OCI-LY1 (cell line): ENCODE measurements around the gene GPR18.

Experiments
- H2AFZ ChIP-seq: fragments of 200-600 bp; sonication (generic), shearing (Covaris generic); 2 replicates; pipeline ENCODE4 v1.6.0; 2014; ENCODE audit warnings: antibody characterized with exemption, mild to moderate bottlenecking, low read length
- H3F3A ChIP-seq: fragments of 200-600 bp; sonication (generic), shearing (Covaris generic); 2 replicates; pipeline ENCODE4 v1.6.0; 2014; ENCODE audit warnings: mild to moderate bottlenecking, antibody characterized with exemption, low read length, moderate library complexity; ENCODE audit not compliant: insufficient read depth
- H3K27ac ChIP-seq: fragments of 200-600 bp; sonication (generic); 2 replicates; pipeline ENCODE4 v1.5.1; 2014; ENCODE audit warnings: low read length, mixed run types, mild to moderate bottlenecking, low read depth; ENCODE audit not compliant: poor library complexity, severe bottlenecking
- H3K27me3 ChIP-seq: fragments of 200-600 bp; sonication (generic); 2 replicates; pipeline ENCODE4 v1.6.0; 2014; ENCODE audit warnings: antibody characterized with exemption, mild to moderate bottlenecking, low read length, moderate library complexity; ENCODE audit not compliant: insufficient read depth
- H3K36me3 ChIP-seq: fragments of 200-600 bp; sonication (generic); 2 replicates; pipeline ENCODE4 v1.6.1; 2014; ENCODE audit warnings: mild to moderate bottlenecking, antibody characterized with exemption, low read length, moderate library complexity, mixed read lengths; ENCODE audit not compliant: insufficient read depth
- H3K4me1 ChIP-seq: fragments of 200-600 bp; sonication (generic); 2 replicates; pipeline ENCODE4 v1.5.1; 2014; ENCODE audit warnings: mild to moderate bottlenecking, low read length, moderate library complexity; ENCODE audit not compliant: insufficient read depth, severe bottlenecking
- H3K4me2 ChIP-seq: fragments of 200-600 bp; sonication (generic), shearing (Covaris generic); 2 replicates; pipeline ENCODE4 v1.6.1; 2014; ENCODE audit warnings: low read length
- H3K4me3 ChIP-seq: fragments of 200-600 bp; sonication (generic); 2 replicates; pipeline ENCODE4 v1.5.1; 2014; ENCODE audit warnings: low read length, low read depth, mild to moderate bottlenecking, mixed read lengths; ENCODE audit not compliant: poor library complexity, severe bottlenecking
- H3K79me2 ChIP-seq: fragments of 200-600 bp; shearing (Covaris generic); 2 replicates; pipeline ENCODE4 v1.6.1; 2016; ENCODE audit warnings: mixed run types, low read length, mixed read lengths; ENCODE audit not compliant: insufficient read depth
- H3K9ac ChIP-seq: fragments of 200-600 bp; sonication (generic), shearing (Covaris generic); 2 replicates; pipeline ENCODE4 v1.6.1; 2014; ENCODE audit warnings: mild to moderate bottlenecking, low read length, mixed read lengths
- H3K9me2 ChIP-seq: fragments of 200-600 bp; sonication (generic), shearing (Covaris generic); 2 replicates; pipeline ENCODE4 v1.6.1; 2014; ENCODE audit warnings: low read depth, mild to moderate bottlenecking, low read length, mixed read lengths
- H3K9me3 ChIP-seq: fragments of 200-600 bp; shearing (Covaris generic); 2 replicates; pipeline ENCODE4 v1.6.1; 2014; ENCODE audit warnings: low read length, mixed read lengths
- H4K20me1 ChIP-seq: fragments of 200-600 bp; sonication (generic), shearing (Covaris generic); 2 replicates; pipeline ENCODE4 v1.6.0; 2016; ENCODE audit warnings: mild to moderate bottlenecking, low read length; ENCODE audit not compliant: insufficient read depth
- EZH2 ChIP-seq: fragments of 200-600 bp; sonication (generic), shearing (Covaris generic); IDR thresholded peaks from 2 replicates; pipeline ENCODE4 v1.8.0; 2017; ENCODE audit warnings: borderline replicate concordance, mixed run types, mild to moderate bottlenecking, antibody characterized with exemption, low read length, moderate library complexity, mixed read lengths
- TF ChIP-seq, protein P1 (sequence below): fragments of 200-600 bp; sonication (generic), shearing (Covaris generic); IDR thresholded peaks from 2 replicates; pipeline ENCODE4 v1.5.1; 2017; ENCODE audit warnings: mild to moderate bottlenecking, antibody characterized with exemption, low read length, moderate library complexity, mixed read lengths

The GPR18 gene

DNA sequence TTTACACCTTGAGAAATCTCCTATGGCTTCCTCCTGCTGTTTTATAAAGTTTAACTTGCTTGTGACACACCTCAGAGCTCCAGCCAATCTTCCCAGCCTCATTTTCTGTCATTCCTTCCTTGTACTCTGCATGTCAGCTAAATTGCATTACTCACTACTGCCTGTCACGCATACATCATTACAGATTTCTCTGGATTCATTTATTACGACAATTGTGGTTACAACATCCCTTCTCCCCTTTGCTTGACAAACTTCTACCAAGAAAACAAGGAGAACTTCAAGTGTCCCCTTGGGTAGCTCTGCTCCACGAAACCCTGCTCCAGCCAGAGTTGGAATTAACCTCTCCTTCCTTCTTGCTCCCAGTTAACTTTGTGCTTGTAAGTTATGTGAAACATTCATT, 22.0 kb upstream of the GPR18 start:
- peaks cover 9% of the 10 kb centered on the region for H3K36me3 ChIP-seq
- H3K4me1 ChIP-seq: peaks cover 22% of the 10 kb centered on the region
- H3K4me3 ChIP-seq: no peak overlapping the region
- H3K27ac ChIP-seq: no peak overlapping the region
- no peak overlapping the region for H2AFZ ChIP-seq
- no peaks in the 10 kb centered on the region for H3K9me2 ChIP-seq
- no peaks in the 10 kb centered on the region for H3K9me3 ChIP-seq
- no peaks in the 10 kb centered on the region for H3F3A ChIP-seq
- TF ChIP-seq, protein P1, sequence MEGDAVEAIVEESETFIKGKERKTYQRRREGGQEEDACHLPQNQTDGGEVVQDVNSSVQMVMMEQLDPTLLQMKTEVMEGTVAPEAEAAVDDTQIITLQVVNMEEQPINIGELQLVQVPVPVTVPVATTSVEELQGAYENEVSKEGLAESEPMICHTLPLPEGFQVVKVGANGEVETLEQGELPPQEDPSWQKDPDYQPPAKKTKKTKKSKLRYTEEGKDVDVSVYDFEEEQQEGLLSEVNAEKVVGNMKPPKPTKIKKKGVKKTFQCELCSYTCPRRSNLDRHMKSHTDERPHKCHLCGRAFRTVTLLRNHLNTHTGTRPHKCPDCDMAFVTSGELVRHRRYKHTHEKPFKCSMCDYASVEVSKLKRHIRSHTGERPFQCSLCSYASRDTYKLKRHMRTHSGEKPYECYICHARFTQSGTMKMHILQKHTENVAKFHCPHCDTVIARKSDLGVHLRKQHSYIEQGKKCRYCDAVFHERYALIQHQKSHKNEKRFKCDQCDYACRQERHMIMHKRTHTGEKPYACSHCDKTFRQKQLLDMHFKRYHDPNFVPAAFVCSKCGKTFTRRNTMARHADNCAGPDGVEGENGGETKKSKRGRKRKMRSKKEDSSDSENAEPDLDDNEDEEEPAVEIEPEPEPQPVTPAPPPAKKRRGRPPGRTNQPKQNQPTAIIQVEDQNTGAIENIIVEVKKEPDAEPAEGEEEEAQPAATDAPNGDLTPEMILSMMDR: no peak
- no peak for TF ChIP-seq EZH2
- H3K4me2 ChIP-seq: no peak overlapping the region
- no peaks in the 10 kb centered on the region for H3K27me3 ChIP-seq
- H3K79me2 ChIP-seq: no peaks in the 10 kb centered on the region
- H4K20me1 ChIP-seq: no peaks in the 10 kb centered on the region
- H3K9ac ChIP-seq: no peak overlapping the region

DNA sequence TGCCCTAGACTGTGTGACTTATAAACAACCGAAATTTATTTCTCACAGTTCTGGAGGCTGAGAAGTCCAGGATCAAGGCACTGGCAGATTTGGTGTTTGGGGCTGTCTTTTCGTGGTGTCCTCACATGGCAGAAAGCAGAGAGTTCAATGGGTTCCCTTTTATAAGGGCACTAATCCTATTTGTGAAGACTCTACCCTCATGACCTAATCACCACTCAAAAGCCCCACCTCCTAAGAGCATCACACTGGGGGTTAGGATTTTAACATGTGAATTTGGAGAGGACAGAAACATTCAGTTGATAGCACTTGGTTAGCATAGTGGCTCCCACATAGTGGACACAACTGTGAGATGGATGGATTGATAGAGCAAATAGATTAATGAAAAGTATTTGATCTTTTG, 21.5 kb upstream of the GPR18 start:
- H3K9ac ChIP-seq: no peak overlapping the region
- H3K4me1 ChIP-seq: peaks cover 22% of the 10 kb centered on the region
- no peak overlapping the region for H3K4me2 ChIP-seq
- H3K27me3 ChIP-seq: no peaks in the 10 kb centered on the region
- H3K9me2 ChIP-seq: no peaks in the 10 kb centered on the region
- no peak overlapping the region for H3K4me3 ChIP-seq
- peaks cover 9% of the 10 kb centered on the region for H3K36me3 ChIP-seq
- no peaks in the 10 kb centered on the region for H3F3A ChIP-seq
- no peak overlapping the region for H3K27ac ChIP-seq
- no peaks in the 10 kb centered on the region for H4K20me1 ChIP-seq
- H3K9me3 ChIP-seq: no peaks in the 10 kb centered on the region
- TF ChIP-seq, protein P1: no peak
- no peak for TF ChIP-seq EZH2
- H2AFZ ChIP-seq: no peak overlapping the region
- no peaks in the 10 kb centered on the region for H3K79me2 ChIP-seq

DNA sequence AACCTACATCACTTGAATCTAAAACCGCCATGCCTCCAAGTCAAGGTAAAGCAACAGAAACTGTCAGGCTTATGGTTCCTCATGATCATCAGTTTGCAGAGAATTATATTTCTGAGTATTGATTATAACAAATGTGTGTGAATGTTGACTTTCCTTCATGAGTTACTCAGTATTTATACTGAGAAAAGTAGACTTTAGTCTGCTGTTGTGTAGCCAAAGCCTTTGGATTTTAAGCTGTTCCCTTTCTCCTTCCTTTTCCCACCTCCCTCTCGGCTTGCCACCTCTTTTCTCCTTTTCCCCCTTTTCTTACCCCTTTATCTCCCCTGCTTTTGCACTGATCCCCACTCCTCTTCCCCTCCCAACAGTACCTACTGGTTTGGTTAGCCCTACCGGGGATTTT, 20.7 kb upstream of the GPR18 start:
- no peak overlapping the region for H3K4me3 ChIP-seq
- H3F3A ChIP-seq: no peaks in the 10 kb centered on the region
- peaks cover 22% of the 10 kb centered on the region for H3K4me1 ChIP-seq
- H3K9me2 ChIP-seq: no peaks in the 10 kb centered on the region
- no peak overlapping the region for H2AFZ ChIP-seq
- H3K9ac ChIP-seq: no peak overlapping the region
- H3K27me3 ChIP-seq: no peaks in the 10 kb centered on the region
- H3K27ac ChIP-seq: no peak overlapping the region
- H3K79me2 ChIP-seq: no peaks in the 10 kb centered on the region
- peaks cover 9% of the 10 kb centered on the region for H3K36me3 ChIP-seq
- no peak overlapping the region for H3K4me2 ChIP-seq
- no peak for TF ChIP-seq EZH2
- TF ChIP-seq, protein P1: no peak
- H4K20me1 ChIP-seq: no peaks in the 10 kb centered on the region
- no peaks in the 10 kb centered on the region for H3K9me3 ChIP-seq
